Amniotic stem cell (primary cell): Measurements from ENCODE around the gene RFC2.
A peak's percentile ranks its signal among the peaks of the same experiment; 100 is the strongest.

ENCODE experiments used
- DNase-seq: peaks from one replicate; lab custom pipeline; 2025; lab: John Stamatoyannopoulos, UW

Gene RFC2

DNA sequence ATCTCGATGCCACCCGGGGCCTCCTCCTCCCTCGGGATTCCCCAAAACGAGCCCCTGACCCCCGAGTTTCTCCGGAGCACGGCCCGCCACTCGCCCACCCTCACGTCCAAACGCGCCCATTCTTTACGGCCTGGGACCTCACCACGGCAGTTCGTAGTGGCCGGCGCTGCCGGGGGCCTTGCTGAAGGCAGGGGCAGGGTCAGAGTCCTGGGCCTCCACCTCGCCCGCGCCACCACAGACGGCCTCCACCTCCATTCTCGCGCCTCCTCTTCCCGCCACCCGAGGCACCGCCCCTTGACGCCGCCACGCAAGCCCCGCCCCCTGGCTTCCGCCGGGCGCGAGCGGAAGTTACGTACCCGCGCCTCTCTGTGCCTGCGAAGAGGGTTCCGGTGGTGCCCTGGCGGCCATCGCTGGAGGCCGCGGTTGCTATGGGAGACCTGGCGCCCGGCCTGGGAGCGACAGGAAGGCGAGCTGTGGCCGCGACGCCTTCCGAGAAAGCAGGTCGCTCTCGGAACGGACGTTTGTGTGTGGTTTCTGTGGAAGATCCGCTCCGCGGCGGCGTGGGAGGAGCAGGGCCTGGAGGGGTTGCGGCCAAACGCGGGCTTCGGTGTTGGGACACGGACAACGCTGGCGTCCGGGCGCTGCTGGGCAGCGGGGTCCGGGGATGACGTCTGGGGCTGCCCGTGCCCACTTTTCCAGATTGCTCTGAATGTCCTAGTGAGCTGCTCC lies at the start of gene RFC2:
Gene RFC2 (minus strand): TSS at position 271 of the 729 bp plus-strand sequence. CDS start 16 bp downstream, at position 255.
- peak; percentile 81 for DNase-seq

DNA sequence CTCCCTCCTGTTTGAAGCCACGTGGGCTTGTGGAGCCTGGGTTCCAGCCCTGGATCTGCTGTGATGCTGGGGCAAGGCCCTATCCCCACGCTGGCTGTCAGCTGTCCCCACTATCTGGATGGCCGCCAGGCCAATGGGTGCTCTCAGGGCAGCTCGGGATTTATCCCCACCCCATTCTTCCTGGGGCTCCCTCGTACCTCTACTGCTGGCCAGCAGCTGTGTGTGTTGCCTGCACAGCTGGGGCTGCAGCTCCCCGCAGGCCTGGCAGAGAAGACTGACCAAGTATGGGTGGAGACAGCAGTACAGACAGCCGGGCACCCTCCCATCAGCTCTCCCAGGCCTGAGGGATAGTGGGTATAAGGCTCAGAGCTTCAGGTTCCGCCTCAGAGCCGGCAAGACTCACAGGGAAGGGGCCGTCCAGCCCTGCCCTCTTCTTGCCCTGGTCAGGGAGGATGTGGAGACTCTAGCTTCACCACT lies 48.6 kb upstream of the RFC2 start:
- DNase-seq: no peak

DNA sequence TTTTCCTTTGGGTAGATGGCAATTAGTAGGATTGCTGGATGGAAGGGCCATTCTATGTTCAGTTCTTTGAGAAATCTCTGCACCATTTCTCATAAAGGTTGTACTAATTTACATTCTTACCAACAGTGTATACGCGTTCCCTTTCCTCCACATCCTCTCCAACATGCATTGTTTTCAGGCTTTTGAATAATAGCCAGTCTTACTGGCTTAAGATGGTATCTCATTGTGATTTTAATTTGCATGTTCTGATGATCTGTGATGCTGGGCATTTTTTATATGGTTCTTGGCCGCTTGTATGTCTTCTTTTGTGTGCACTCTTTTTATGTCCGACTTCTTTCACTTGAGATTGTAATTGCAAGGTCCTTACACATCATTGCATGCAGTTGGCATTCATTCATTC lies 46.7 kb upstream of the RFC2 start:
- DNase-seq: no peak

DNA sequence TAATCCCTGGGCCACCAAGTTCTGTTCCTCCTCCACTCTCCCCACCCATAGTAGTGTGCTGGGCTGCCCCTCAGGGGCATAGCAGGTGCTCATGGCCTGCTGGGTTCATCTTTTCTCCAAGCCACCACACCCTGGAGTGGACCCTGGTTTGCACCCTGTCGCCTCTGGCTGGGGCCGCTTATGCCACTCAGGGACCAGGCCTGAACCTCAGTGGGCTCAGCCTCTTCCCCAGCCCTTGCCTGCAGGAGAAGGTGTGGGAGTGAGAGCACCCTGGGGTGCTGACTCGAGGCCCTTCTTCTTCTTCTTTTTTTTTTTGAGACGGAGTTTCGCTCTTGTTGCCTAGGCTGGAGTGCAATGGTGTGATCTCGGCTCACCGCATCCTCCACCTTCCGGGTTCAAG lies 45.2 kb upstream of the RFC2 start:
- no peak for DNase-seq

DNA sequence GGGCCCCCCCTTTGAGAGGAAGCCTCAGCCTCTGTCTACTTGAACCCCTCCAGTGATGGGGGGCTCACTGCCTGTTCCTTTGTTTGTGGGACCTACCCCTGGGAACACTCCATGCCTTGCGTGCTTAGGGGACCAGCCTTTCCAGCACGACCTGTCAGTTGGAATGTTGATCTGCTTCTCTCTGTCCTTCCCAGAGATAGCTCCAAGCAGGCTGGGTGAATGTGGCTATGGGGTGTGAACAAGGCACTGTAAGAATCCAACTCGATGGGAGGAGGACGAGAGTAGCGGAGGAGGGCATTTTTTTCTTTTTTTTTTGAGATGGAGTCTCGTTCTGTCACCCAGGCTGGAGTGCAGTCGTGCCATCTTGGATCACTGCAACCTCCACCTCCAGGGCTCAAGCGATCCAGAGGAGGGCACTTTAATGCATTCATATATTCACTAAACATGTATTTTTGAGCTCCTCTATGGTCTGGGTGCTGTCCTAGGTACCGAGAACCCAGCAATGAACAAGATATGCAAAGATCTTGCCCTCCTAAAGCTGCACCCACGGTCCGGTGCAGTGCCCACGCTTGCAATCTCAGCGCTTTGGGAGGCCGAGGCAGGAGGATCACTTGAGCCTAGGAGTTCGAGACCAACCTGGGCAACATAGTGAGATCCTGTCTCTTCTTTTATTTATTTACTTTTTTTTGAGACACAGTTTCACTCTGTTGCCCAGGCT lies 43.5 kb upstream of the RFC2 start:
- DNase-seq: no peak

DNA sequence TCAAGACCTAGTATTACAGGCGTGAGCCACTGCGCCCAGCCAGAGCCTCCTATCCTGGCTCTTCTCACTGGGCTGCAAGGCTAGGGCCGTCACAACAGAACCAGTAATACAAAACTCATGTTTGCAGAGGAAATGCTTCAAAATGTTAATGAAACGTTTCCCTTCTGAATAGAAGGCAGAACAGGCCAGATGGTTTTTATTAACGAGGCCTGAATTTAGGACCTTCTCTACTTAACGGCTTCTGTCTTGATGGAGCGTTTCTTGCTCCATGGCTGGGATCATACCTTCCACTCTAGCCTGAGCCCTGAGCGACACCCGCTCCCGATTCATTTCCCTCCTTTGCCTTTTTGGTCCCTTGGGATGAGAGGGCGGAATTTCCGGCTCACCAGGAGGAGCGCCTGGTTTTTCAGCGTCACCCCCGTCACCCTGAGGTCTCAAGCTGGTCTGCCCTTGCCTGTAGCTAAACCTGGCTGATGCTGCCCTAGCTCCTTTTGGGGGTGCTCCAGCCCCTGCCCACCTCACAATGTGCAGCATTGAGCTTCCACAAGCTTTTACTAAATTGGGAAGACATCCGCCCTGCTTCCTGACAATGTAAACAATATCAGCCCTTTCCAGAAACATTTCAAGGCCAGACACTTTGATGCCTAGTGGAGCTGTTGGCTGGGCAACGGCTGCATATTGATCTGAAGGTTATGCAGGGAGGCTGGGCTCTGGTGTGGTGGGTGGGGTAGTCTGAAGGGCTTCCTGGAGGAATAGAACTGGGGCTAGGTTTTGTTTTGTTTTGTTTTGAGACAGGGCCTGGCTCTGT lies 40.2 kb upstream of the RFC2 start:
- no peak for DNase-seq

DNA sequence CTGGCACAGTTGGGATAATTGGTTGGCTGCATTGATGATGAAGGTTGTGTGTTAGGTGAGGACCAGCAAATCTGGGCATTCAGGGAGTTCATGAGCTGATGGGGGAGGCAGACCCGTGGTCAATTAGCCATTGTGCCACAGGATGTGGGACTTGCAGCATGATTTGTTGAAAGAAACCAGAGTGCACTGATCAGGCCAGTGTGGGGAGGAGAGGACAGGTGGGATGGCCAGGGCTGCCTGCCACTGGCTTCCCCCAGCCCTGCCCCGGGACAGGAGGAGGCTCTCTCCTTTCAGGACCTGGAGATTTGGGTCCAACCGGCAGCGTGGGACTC lies 39.3 kb upstream of the RFC2 start:
- DNase-seq: no peak

DNA sequence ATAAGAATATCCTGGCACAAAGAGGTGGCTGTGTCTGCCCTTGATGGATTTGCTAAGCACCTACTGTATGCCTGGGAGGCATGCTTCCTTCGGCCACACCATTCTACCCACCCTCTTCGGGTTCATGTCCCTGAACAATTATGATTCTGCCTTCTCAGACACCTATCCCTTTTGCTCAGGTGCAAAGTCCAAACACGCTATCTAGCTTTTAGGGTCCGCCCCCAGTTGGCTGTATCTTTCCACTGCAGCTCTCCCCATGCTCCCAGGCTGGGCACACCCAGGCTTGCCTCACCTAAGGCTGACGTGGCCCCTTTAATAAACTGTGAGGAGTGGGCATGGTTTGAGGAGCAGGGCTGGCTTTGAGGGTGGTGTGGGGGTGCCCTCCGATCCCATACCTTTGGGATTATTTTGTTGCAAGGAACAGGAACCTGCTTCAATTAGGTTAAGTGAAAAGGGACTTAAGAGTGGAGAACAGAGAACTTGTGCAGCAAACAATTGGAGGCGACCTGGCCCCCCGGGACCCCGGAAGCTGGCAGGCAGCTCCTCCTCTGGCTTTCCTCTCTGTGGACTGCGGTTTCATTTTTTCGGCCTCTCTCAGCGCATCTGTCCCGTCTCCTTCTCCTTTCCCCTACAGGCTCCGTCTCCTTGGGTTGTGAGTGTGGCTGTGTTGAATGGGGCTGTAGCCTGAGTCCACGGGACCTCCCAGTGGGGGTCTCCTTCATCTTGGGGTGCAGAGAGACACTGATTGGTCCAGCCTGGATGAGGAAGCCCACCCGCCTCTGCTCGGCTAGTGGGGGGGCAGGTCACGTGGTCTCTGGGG lies 38.8 kb upstream of the RFC2 start:
- no peak for DNase-seq

DNA sequence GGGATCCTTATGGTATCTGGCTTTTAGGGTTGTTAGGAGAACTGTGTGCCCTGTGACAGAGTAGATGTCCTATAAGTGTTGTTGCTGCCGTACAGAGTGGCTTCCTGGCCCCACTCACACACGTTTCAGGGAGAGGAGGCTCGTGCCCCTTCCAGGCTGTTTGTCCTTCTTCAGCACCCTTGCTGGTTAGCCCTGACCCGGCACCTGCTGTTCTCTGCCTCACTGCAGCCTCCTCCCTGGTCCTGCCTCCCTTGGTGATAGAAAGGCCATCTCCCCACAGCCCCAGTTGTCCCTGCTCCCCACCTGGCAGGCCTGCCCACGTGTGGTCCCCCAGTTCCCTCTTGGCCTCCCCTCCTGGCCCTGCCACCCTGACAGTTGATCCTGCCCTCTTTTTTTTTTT lies 37.3 kb upstream of the RFC2 start:
- no peak for DNase-seq

DNA sequence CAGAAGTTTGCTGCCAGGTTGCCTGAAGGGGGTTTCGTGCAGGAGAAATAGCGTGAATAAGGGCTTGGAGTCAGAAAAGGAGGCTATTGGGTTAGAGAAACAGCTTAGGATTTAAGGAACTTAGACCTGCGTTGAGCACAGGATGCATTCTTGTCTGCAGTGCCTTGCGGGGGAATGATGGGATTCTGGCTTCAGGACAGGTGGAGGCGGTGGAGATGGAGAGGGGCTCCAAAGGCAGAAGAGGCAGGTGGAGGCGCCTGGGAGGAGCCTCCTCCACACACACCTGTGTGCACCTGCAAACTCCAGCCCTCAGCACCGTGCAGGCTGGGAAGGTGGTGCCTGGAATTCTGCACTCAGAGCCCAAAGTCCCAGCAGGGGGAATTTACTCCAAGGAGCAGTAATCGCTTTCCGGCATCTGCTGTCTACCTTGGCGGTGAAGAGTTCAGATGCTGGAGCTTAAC lies 36.8 kb upstream of the RFC2 start:
- DNase-seq: no peak

DNA sequence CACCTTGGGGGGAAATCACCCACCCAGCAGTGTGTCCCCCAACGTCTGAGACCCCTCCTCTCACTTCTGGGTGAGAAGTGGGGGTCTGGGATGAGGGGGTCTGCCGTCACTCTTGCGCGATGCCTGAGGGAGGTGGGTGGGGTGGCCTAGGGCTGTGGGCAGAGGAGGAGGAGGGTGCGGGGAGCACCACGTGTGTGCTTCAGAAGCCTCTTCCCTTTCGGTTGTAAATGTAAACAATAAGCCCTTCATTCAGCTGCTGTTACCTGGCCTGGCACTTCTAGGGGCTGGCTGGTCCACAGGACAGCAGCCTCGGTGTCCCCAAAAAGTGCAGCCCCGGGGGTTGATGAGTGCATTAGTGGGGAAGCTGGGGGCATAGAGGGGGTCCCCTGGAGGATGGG lies 36.4 kb upstream of the RFC2 start:
- no peak for DNase-seq

DNA sequence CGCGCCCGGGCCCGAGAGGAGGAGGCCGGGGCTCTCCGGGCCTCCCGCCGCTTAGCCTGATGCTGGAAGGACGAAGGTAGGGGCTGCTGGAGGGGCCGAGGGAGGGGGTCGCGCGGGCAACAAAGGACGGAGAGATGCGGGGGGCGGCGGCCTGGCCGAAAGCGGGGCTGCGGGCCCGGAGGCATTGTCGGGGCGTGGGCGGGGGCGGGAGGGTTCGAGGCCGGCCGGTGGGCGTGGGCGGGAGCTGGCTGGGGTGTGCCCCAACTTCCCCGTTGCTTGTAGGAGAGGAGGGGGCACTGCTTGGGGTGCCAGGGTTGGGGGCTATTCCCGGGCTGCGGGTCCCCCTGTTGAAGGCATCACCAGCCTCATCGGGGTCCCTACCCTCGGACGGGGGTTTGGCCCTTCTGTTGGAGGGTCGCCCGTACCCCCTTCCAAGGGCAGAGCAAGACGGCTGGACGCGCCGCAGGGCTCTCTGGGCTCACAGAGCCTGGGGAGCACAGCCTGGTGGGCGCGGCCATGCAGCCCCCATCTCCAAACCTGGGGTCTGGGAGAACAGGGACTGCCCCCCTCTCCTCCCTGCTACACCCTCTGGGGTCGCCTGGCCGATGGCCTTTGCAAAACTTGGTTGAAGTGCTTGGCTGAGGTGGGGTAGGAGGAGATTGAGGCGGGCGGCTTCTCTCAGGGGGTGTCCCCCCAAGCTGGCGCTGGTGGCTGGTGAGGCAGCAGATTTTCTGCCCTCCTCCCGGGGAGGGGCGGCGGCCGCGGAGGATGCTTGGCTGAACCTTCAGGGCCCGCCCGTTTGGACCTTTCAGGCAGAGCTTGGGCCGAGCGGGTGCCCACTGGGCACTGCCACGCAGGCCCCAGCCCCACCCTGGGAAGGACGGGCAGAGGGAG lies 35.7 kb upstream of the RFC2 start:
- DNase-seq: no peak

DNA sequence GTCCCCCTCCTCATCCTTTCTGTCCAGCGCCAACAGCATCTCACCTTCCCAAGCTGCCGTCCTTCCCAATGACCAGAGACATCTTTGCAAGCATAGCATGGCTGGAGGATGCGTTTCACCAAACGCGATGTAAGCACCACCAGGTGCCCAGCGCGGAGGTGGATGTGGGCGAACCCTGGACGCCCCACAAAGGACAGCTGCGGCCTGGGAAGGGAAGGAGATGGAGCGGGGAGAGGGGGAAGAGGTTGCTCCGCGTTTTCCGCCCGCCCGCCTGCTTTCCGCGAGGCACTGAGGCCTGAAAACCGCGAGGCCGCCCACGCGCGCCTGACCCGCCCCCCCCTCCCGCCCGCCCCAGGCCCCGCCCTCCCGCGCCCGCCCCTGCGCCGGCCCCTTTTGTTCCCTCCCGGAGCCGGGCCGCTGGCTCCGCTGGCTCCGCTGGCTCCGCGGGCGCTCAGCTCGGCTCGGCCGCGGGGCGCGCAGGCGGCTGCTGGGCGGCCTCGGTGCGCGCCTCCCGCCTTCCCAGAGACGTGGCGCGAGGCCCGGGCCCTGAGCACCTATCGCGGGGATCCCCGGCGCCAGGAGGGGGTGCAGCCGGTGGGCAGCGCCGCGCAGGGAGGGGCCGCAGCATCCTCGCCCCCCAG lies 34.9 kb upstream of the RFC2 start, which contains the start of gene CLIP2:
Gene CLIP2 (plus strand): TSS at position 390 of the 641 bp plus-strand sequence. CDS start 28,140 bp downstream, outside the sequence.
- DNase-seq: peak; percentile 58

DNA sequence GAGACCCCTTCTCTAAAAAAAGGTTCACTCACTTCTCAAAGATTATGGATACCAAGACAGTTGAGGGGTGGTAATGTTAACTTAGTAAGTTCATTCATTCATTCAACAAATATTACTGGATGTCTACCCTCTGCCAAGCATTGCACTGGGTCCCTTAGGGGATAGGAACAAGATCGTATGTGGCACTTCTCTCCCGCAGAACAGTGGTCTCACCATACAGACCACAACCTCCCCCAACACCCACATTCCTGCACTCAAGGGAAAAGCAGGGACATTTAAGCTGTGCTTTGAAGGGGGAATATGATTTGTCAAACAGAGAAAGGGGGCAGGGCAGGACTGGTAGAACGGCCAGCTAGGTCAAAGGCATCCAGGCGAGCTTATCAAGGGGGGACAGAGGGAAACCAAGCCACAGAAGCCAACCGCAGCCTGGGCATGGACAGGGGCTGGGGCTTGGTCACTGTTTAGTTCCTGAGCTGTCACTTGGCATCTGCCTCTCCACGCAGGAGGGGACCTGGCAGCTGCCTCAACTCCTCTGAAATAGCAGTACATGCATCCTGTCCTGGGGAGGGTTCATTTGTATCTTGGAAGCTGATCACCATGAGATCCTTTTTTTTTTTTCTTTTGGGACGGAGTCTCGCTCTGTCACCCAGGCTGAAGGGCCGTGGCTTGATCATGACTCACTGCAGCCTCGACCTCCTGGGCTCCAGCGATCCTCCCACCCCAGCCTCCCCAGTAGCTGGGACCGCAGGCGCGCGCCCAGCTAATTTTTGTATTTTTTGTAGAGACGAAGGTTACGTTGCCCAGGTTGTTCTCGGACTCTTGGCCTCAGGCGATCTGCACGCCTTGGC lies 34.1 kb upstream of the RFC2 start:
- DNase-seq: no peak

DNA sequence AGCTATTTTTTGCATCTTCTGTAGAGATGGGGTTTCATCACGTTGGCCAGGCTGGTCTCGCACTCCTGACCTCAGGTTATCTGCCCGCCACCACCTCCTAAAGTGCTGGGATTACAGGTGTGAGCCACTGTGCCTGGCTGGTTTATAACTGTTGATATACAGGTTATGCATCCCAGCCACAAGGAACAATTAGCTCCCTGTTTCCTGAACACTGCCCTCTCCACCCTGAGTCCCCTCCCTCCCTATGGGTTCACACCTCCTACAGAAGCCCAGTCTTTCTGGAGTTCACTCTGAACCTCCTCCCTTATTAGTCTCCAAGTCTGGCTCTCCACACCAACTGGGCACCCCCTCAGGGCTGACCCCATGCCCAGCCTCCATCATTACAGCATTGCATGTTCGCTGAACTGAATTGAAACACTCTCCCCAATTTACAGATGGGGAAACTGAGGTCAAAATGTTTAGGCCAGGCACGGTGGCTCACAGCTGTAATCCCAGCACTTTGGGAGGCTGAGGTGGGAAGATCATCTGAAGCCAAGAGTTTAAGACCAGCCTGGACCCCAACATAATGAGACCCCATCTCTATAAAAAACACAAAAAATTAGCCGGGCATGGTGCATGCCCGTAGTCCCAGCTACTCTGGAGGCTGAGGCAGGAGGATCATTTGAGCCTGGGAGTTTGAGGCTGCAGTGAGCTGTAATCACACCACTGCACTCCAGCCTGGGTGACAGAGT lies 33.3 kb upstream of the RFC2 start:
- DNase-seq: no peak

DNA sequence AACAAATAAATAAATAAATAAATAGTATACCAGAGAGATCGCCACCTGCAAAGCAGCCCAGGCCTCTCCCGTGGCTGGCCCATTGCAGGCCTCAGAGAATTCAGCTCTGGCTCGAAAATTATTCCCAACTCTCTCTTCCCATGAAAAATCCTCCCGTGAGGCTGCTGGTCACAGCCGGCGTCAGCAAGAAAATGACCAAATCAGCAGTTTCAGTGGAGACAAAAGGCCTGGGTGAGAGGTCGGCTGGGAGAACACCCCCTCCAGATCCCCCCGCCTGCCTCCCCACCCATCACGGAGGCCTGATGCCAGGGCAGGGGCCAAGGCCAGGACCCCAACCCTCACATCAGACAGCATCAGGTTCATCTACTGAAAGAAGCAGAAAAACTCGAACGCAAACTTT lies 31.9 kb upstream of the RFC2 start:
- DNase-seq: no peak

DNA sequence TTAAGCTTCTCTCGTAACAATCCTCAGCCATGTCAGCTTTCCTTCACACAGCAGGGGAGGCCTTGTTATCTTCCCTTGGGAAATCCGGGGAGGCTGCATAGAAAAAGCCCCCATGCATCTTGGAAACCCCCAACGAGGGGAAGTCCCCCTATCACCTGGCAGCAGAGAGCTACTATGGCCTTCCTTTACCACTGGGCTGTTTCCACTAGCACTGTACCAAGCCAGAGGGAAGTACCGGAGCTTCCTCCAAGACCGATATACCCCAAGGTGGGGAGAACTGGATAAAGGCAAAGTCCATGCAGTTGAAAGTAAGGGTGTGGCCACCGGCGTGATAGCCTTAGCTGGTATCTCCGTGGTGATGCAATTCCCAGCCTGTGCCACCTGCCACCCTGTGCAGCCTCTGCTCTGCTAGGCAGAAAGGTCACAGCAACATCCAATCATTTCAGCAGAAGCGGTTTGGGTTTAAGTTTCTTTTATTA lies 30.6 kb upstream of the RFC2 start:
- no peak for DNase-seq

DNA sequence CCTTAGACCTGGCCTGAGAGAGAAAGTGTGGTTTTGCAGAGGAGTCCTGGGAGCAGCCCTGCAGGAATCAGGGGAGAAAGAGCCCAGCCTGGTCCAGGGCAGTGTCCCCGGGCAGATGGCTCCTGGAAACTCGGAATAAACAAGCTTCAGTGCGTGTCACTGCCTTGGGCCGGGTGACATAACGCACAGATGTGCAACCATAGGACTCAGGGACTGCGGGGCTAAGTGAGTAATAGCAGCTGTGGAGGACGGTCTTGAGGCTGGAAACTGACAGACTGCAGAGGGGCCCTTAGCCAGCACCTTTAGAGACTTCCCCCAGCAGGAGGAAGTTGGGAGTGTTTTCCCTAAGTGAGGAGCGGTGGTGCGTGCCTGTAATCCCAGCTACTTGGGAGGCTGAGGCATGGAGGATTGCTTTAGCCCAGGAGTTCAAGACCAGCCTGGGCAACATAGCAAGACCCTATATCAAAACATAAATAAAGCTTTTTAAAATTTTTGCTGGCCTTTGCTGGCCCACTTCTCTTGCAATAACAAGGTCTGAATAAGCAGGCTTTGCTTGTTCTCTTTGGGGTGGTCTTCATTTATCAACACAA lies 29.8 kb upstream of the RFC2 start:
- DNase-seq: no peak
